DND-41 (cell line): Measurements from ENCODE around the gene FABP6.

ENCODE experiments used
- EZH2 ChIP-seq: IDR thresholded peaks from 3 replicates; pipeline ENCODE4 v1.6.1; 2012; ENCODE audit warnings: borderline replicate concordance, low read depth, mild to moderate bottlenecking, moderate library complexity, low read length, inconsistent platforms; ENCODE audit not compliant: severe bottlenecking
- TF ChIP-seq, protein P1 (sequence below): IDR thresholded peaks from 2 replicates; pipeline ENCODE4 v1.5.1; 2012; ENCODE audit warnings: borderline replicate concordance, low read length, moderate library complexity, mild to moderate bottlenecking; ENCODE audit not compliant: poor library complexity, severe bottlenecking; ENCODE audit errors: extremely low read depth

DNA sequence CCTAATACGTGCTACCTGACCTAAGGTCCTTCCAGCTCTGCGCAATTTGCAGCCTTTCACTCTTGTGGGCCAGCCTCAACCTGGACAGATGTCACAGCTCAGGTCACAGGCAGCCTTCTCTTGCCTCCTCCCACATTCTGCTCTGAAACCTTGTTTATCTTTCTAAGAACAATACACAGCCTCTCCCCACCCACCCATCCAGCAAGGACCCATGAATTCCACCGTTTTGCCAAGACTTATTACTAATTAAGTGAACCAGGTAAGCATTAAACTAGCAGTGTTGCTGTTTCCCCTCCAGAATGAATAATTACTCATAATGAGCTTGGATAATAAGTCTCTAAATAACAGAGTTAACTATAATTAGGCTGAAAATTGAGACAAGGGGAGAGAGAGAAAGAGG, 11.0 kb downstream of the FABP6 start:
- TF ChIP-seq, protein P1, sequence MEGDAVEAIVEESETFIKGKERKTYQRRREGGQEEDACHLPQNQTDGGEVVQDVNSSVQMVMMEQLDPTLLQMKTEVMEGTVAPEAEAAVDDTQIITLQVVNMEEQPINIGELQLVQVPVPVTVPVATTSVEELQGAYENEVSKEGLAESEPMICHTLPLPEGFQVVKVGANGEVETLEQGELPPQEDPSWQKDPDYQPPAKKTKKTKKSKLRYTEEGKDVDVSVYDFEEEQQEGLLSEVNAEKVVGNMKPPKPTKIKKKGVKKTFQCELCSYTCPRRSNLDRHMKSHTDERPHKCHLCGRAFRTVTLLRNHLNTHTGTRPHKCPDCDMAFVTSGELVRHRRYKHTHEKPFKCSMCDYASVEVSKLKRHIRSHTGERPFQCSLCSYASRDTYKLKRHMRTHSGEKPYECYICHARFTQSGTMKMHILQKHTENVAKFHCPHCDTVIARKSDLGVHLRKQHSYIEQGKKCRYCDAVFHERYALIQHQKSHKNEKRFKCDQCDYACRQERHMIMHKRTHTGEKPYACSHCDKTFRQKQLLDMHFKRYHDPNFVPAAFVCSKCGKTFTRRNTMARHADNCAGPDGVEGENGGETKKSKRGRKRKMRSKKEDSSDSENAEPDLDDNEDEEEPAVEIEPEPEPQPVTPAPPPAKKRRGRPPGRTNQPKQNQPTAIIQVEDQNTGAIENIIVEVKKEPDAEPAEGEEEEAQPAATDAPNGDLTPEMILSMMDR: no peak
- TF ChIP-seq EZH2: no peak
